ENCODE measurements around the gene HEATR9. TPM values are rescaled to one million over a fixed set of nuclear protein-coding genes. Genes with fewer than 3 reads are reported as not detected.

HEATR9 gene
- polyA plus RNA-seq, 1 of the 3 experiments (the other 2 are of a cell fraction) = not detected

GRCh38 chr17:35891269-35891668 lies 22.6 kb upstream of the HEATR9 start:
- peaks cover 4 to 8% of the 10 kb centered on the region in 2 experiments; a peak in 2 of 4 replicates for H3K4me1 ChIP-seq (ENCODE audit: control insufficient read depth in 1 of 2, insufficient read depth in 2 of 2, low read depth in 1 of 2, low read length in 1 of 2)
- H3K27ac ChIP-seq (ENCODE audit: low read depth in 2 of 2, low read length in 1 of 2) = no peak overlapping the region
- H3F3A ChIP-seq (replicated peaks; ENCODE audit: insufficient read depth) = no peaks in the 10 kb centered on the region
- no peak for TF ChIP-seq POLR2AphosphoS5 (IDR thresholded peaks at IDR 0.05; ENCODE audit: low read depth, low read length)
- TF ChIP-seq RAD21 (IDR thresholded peaks at IDR 0.05; ENCODE audit: low read length) = no peak
- TF ChIP-seq, protein P1, sequence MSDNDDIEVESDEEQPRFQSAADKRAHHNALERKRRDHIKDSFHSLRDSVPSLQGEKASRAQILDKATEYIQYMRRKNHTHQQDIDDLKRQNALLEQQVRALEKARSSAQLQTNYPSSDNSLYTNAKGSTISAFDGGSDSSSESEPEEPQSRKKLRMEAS (IDR thresholded peaks at IDR 0.05; ENCODE audit: low read depth) = no peak
- TF ChIP-seq SMC3 (IDR thresholded peaks at IDR 0.05; ENCODE audit: low read depth, low read length) = no peak
- TF ChIP-seq SIN3A (IDR thresholded peaks at IDR 0.05; ENCODE audit: borderline replicate concordance, low read depth, low read length) = no peak
- TF ChIP-seq, protein P2, sequence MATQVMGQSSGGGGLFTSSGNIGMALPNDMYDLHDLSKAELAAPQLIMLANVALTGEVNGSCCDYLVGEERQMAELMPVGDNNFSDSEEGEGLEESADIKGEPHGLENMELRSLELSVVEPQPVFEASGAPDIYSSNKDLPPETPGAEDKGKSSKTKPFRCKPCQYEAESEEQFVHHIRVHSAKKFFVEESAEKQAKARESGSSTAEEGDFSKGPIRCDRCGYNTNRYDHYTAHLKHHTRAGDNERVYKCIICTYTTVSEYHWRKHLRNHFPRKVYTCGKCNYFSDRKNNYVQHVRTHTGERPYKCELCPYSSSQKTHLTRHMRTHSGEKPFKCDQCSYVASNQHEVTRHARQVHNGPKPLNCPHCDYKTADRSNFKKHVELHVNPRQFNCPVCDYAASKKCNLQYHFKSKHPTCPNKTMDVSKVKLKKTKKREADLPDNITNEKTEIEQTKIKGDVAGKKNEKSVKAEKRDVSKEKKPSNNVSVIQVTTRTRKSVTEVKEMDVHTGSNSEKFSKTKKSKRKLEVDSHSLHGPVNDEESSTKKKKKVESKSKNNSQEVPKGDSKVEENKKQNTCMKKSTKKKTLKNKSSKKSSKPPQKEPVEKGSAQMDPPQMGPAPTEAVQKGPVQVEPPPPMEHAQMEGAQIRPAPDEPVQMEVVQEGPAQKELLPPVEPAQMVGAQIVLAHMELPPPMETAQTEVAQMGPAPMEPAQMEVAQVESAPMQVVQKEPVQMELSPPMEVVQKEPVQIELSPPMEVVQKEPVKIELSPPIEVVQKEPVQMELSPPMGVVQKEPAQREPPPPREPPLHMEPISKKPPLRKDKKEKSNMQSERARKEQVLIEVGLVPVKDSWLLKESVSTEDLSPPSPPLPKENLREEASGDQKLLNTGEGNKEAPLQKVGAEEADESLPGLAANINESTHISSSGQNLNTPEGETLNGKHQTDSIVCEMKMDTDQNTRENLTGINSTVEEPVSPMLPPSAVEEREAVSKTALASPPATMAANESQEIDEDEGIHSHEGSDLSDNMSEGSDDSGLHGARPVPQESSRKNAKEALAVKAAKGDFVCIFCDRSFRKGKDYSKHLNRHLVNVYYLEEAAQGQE (IDR thresholded peaks at IDR 0.05; ENCODE audit: low read depth, low read length) = no peak
- no peak for TF ChIP-seq EP300 (IDR thresholded peaks at IDR 0.05; ENCODE audit: borderline replicate concordance in 1 of 2, low read depth in 1 of 2, low read length in 1 of 2)
- TF ChIP-seq, protein P3, sequence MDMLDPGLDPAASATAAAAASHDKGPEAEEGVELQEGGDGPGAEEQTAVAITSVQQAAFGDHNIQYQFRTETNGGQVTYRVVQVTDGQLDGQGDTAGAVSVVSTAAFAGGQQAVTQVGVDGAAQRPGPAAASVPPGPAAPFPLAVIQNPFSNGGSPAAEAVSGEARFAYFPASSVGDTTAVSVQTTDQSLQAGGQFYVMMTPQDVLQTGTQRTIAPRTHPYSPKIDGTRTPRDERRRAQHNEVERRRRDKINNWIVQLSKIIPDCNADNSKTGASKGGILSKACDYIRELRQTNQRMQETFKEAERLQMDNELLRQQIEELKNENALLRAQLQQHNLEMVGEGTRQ (IDR thresholded peaks at IDR 0.05; ENCODE audit: borderline replicate concordance, low read depth, low read length) = no peak
- TF ChIP-seq NRF1 (IDR thresholded peaks at IDR 0.05; ENCODE audit: low read depth, low read length) = no peak
- TF ChIP-seq TCF12 (IDR thresholded peaks at IDR 0.05) = no peak
- no peak for TF ChIP-seq MXI1 (IDR thresholded peaks at IDR 0.05; ENCODE audit: low read depth, low read length)
- no peak for TF ChIP-seq IRF3 (IDR thresholded peaks at IDR 0.05; ENCODE audit: low read depth, low read length)
- no peak for TF ChIP-seq NFIC (IDR thresholded peaks at IDR 0.05; ENCODE audit: borderline replicate concordance)
- TF ChIP-seq, protein P4, sequence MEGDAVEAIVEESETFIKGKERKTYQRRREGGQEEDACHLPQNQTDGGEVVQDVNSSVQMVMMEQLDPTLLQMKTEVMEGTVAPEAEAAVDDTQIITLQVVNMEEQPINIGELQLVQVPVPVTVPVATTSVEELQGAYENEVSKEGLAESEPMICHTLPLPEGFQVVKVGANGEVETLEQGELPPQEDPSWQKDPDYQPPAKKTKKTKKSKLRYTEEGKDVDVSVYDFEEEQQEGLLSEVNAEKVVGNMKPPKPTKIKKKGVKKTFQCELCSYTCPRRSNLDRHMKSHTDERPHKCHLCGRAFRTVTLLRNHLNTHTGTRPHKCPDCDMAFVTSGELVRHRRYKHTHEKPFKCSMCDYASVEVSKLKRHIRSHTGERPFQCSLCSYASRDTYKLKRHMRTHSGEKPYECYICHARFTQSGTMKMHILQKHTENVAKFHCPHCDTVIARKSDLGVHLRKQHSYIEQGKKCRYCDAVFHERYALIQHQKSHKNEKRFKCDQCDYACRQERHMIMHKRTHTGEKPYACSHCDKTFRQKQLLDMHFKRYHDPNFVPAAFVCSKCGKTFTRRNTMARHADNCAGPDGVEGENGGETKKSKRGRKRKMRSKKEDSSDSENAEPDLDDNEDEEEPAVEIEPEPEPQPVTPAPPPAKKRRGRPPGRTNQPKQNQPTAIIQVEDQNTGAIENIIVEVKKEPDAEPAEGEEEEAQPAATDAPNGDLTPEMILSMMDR (IDR thresholded peaks at IDR 0.05) = no peak
- no peak for TF ChIP-seq ELF1 (IDR thresholded peaks at IDR 0.05)
- no peak for TF ChIP-seq TEAD4 (IDR thresholded peaks at IDR 0.05; ENCODE audit: borderline replicate concordance, insufficient read depth)
- no peak for TF ChIP-seq RXRA (IDR thresholded peaks at IDR 0.05; ENCODE audit: borderline replicate concordance, low read depth)
- TF ChIP-seq FOXM1 (IDR thresholded peaks at IDR 0.05; ENCODE audit: low read depth) = no peak
- TF ChIP-seq GABPA (IDR thresholded peaks at IDR 0.05; ENCODE audit: low read depth) = no peak
- TF ChIP-seq ZBTB33 (IDR thresholded peaks at IDR 0.05; ENCODE audit: borderline replicate concordance, low read depth) = no peak
- DNase-seq = no peak
- WGBS (ENCODE audit: low lambda C conversion rate) = 86% methylated on average over 4 of the region's 4 CpGs
- no peaks in the 10 kb centered on the region for H3K9me2 ChIP-seq
- no peaks in the 10 kb centered on the region for H3K9me3 ChIP-seq
- no peak overlapping the region for H3K9ac ChIP-seq
- H3K36me3 ChIP-seq (replicated peaks in 1 of 2; ENCODE audit: control insufficient read depth in 1 of 2, insufficient read depth in 2 of 2, low read length in 1 of 2) = no peaks in the 10 kb centered on the region
- POLR2A ChIA-PET = no interaction called here
- CTCF ChIA-PET = interaction anchor here (0.8 kb wide), 1 partner anchor 75 kb away, joined by 5 read pairs; no protein-coding TSS in a partner anchor
- H3K4me2 ChIP-seq = no peak overlapping the region
- no peaks in the 10 kb centered on the region for H3K27me3 ChIP-seq (ENCODE audit: insufficient read depth)
- H3K79me2 ChIP-seq (ENCODE audit: insufficient read depth) = no peaks in the 10 kb centered on the region
- H3K4me3 ChIP-seq (ENCODE audit: low read depth in 2 of 2, low read length in 1 of 2) = no peak overlapping the region
- no peaks in the 10 kb centered on the region for H4K20me1 ChIP-seq (ENCODE audit: insufficient read depth)
- H2AFZ ChIP-seq (ENCODE audit: low read depth) = no peak overlapping the region
